HepG2 (cell line): ENCODE data around the gene FLT3LG. TPM values are rescaled to one million over a fixed set of nuclear protein-coding genes. Genes with fewer than 3 reads are reported as not detected.

Source experiments
- ARNT2 ChIP-seq: sonication (generic); formaldehyde crosslinking; IDR thresholded peaks from 2 replicates; pipeline ENCODE4 v1.8.0; 2022; ENCODE audit warnings: mild to moderate bottlenecking, low read depth, missing genetic modification reagents, moderate library complexity
- CBX2 ChIP-seq, 2 experiments: fragments of 200-600 bp in 1 of 2; sonication (generic); formaldehyde crosslinking in 1 of 2; IDR thresholded peaks; 2 replicates each; pipeline versions ENCODE4 v1.7.0 to v1.8.1; 2018 to 2022; ENCODE audit warnings: low read depth in 2 of 2, low read length in 1 of 2, mild to moderate bottlenecking in 1 of 2, missing genetic modification reagents in 1 of 2
- EED ChIP-seq: sonication (generic); formaldehyde crosslinking; IDR thresholded peaks from 2 replicates; pipeline ENCODE4 v1.5.0; 2020; ENCODE audit warnings: mild to moderate bottlenecking, missing genetic modification reagents
- ETV6 ChIP-seq: sonication (generic); formaldehyde crosslinking; conservative IDR thresholded peaks from 2 replicates; pipeline ENCODE4 v1.4.0; 2020; ENCODE audit warnings: missing genetic modification reagents
- FOXP1 ChIP-seq, 2 experiments: fragments of 450-650 bp in 1 of 2; IDR thresholded peaks; 2 replicates each; pipeline ENCODE4 v1.6.1; 2017 to 2018; ENCODE audit warnings: antibody characterized with exemption in 1 of 2
- HDAC2 ChIP-seq: sonication (generic); formaldehyde crosslinking; IDR thresholded peaks from 2 replicates; pipeline ENCODE4 v1.4.0; 2020; ENCODE audit warnings: missing genetic modification reagents
- KLF11 ChIP-seq: IDR thresholded peaks from 2 replicates; pipeline ENCODE4 v1.6.1; 2016; ENCODE audit warnings: missing compliant biosample characterization
- NBN ChIP-seq: fragments of 450-650 bp; conservative IDR thresholded peaks from 2 replicates; pipeline ENCODE4 v1.6.1; 2017
- RCOR2 ChIP-seq: IDR thresholded peaks from 2 replicates; pipeline ENCODE4 v1.6.1; 2016; ENCODE audit warnings: missing biosample characterization, missing genetic modification reagents
- SIN3A ChIP-seq: IDR thresholded peaks from 2 replicates; pipeline ENCODE4 v1.6.1; 2011; ENCODE audit warnings: low read depth, mild to moderate bottlenecking, control low read depth, low read length, borderline replicate concordance
- SP1 ChIP-seq, 2 experiments: fragments of 450-650 bp in 1 of 2; sonication (generic) in 1 of 2; formaldehyde crosslinking in 1 of 2; IDR thresholded peaks; 2 replicates each; pipeline versions ENCODE4 v1.4.0 to v1.6.1; 2016 to 2020; ENCODE audit warnings: missing genetic modification reagents in 1 of 2
- THAP11 ChIP-seq: IDR thresholded peaks from 2 replicates; pipeline ENCODE4 v1.6.1; 2016; ENCODE audit warnings: missing biosample characterization, missing genetic modification reagents
- TRIM24 ChIP-seq: sonication (generic); formaldehyde crosslinking; IDR thresholded peaks from 2 replicates; pipeline ENCODE4 v1.8.0; 2022; ENCODE audit warnings: mild to moderate bottlenecking, missing genetic modification reagents
- ZFX ChIP-seq: sonication (generic); formaldehyde crosslinking; IDR thresholded peaks from 2 replicates; pipeline ENCODE4 v1.4.0; 2020; ENCODE audit warnings: mild to moderate bottlenecking, low read depth, missing genetic modification reagents, moderate library complexity
- ZNF350 ChIP-seq: sonication (generic); formaldehyde crosslinking; IDR thresholded peaks from 2 replicates; pipeline ENCODE4 v1.4.0; 2020; ENCODE audit warnings: mild to moderate bottlenecking, low read depth, missing genetic modification reagents, borderline replicate concordance
- ZNF382 ChIP-seq: sonication (generic); formaldehyde crosslinking; IDR thresholded peaks from 2 replicates; pipeline ENCODE4 v1.5.0; 2020; ENCODE audit warnings: missing genetic modification reagents, mild to moderate bottlenecking, borderline replicate concordance
- ZNF543 ChIP-seq: sonication (generic); formaldehyde crosslinking; IDR thresholded peaks from 2 replicates; pipeline ENCODE4 v1.4.0; 2020; ENCODE audit warnings: mild to moderate bottlenecking, missing genetic modification reagents
- ZNF703 ChIP-seq: sonication (generic); formaldehyde crosslinking; IDR thresholded peaks from 2 replicates; pipeline ENCODE4 v1.5.1; 2020; ENCODE audit warnings: missing genetic modification reagents, mild to moderate bottlenecking, moderate library complexity, borderline replicate concordance
- ZNF761 ChIP-seq: sonication (generic); formaldehyde crosslinking; conservative IDR thresholded peaks from 2 replicates; pipeline ENCODE4 v1.4.0; 2020; ENCODE audit warnings: mild to moderate bottlenecking, missing genetic modification reagents
- ZNF776 ChIP-seq: sonication (generic); formaldehyde crosslinking; IDR thresholded peaks from 2 replicates; pipeline ENCODE4 v1.4.0; 2020; ENCODE audit warnings: mild to moderate bottlenecking, missing genetic modification reagents
- ZNF83 ChIP-seq: sonication (generic); formaldehyde crosslinking; IDR thresholded peaks from 2 replicates; pipeline ENCODE4 v1.4.0; 2020; ENCODE audit warnings: missing genetic modification reagents, mild to moderate bottlenecking, borderline replicate concordance
- polyA plus RNA-seq, 8 experiments: library from polyadenylated mRNA; depleted of rRNA in 3 of 8; stranded (reverse) in 7 of 8; unstranded in 1 of 8; fragments of >200 nt; fragmentation: Illumina TruSeq in 4 of 8; extraction: Trizol in 4 of 8; gene quantifications; 2 replicates each; pipeline versions ENCODE4 v1.2.1 to v1.2.3, GENCODE V29; 2011 to 2016; ENCODE audit warnings: low read depth in 4 of 8, missing spikeins in 1 of 8, mixed read lengths in 1 of 8; ENCODE audit not compliant: insufficient read depth in 1 of 8
- total RNA-seq, 5 experiments: library from RNA; depleted of rRNA; stranded (reverse); fragments of >200 nt; fragmentation: Illumina TruSeq; extraction: Trizol; gene quantifications; 2 replicates each; pipeline ENCODE4 v1.2.3, GENCODE V29; 2016; ENCODE audit warnings: low read depth in 1 of 5
- TF ChIP-seq, protein P1 (sequence below): sonication (generic); formaldehyde crosslinking; IDR thresholded peaks from 2 replicates; pipeline ENCODE4 v1.4.0; 2020; ENCODE audit warnings: missing genetic modification reagents
- TF ChIP-seq, protein P2 (sequence below): sonication (generic); formaldehyde crosslinking; IDR thresholded peaks from 2 replicates; pipeline ENCODE4 v1.5.1; 2020; ENCODE audit warnings: mild to moderate bottlenecking, missing genetic modification reagents, moderate library complexity
- TF ChIP-seq, protein P3 (sequence below): IDR thresholded peaks from 2 replicates; pipeline ENCODE4 v1.6.1; 2016; ENCODE audit warnings: low read depth
- TF ChIP-seq, protein P4 (sequence below): sonication (generic); formaldehyde crosslinking; IDR thresholded peaks from 2 replicates; pipeline ENCODE4 v1.8.0; 2022; ENCODE audit warnings: missing genetic modification reagents, mild to moderate bottlenecking, borderline replicate concordance

Gene FLT3LG
- total and polyA plus RNA-seq, 2 of the 13 experiments (the other 11 are each of a cell fraction or from before 2014, with no cell fraction given) = 1.5 to 2.6 TPM

DNA sequence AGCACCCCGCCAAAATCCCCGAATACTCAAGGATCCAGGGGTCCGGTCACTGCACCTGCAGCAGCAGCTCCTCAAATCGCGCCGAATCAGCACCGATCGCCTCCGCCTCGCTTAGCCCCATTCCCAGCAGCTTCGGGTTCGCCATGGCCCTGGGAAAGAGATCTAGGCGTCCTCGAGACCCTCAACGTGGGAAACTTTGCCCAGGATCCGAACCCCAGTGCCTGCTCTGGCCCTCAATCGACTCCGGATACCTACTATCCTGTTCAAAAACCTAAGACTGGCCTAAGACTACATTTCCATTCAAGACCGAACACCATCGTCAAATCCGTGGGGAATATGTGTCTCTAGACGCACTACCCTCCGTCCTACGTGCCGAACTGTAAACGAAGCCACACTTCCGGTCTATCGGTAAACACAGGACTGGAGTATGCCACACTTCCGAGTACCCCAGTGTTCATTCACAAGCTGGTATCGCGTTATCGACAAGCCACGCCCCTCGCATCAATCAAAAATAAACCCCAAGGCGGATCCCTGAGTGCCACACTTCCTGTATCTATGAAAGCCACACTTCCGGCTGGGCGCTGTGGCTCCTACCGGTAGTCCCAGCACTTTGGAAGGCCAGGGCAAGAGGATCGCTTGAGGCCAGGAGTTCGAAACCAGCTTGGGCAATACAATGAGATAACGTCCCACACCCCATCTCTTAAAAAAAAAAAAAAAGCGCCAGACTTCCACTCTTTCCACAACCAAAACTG lies 22.4 kb upstream of the FLT3LG start, which contains the start of gene PIH1D1 (continued):
- TF ChIP-seq EED (0 out of 2 replicates have a peak, but pooled peaks have one; percentile 45), KLF11 (CRISPR knock-in tag) (no peak), ZNF382 (CRISPR knock-in tag) (no peak), RCOR2 (CRISPR knock-in tag) (peak; percentile 80), CBX2 (IDR thresholded peaks at IDR 0.05; ENCODE audit: low read depth, low read length) (no peak), CBX2 (CRISPR knock-in tag; IDR thresholded peaks at IDR 0.05; ENCODE audit: low read depth) (no peak), SP1 (IDR thresholded peaks at IDR 0.05) (no peak), SP1 (CRISPR knock-in tag; IDR thresholded peaks at IDR 0.05) (peak; percentile 75), THAP11 (CRISPR knock-in tag) (peak; percentile 94), NBN (no peak), HDAC2 (CRISPR knock-in tag) (peak; percentile 46; the same call in 1 of the 2 replicates), ARNT2 (CRISPR knock-in tag) (peak; percentile 64; the same call in 1 of the 2 replicates), TRIM24 (CRISPR knock-in tag) (no peak), ZFX (CRISPR knock-in tag) (peak; percentile 72; the same call in 1 of the 2 replicates), ETV6 (peak; percentile 66; the same call in 1 of the 2 replicates), ZNF83 (no peak), ZNF543 (peak; percentile 11; the same call in 1 of the 2 replicates), FOXP1 (IDR thresholded peaks at IDR 0.05) (peak; percentile 89), FOXP1 (CRISPR knock-in tag; IDR thresholded peaks at IDR 0.05) (peak; percentile 77), ZNF761 (CRISPR knock-in tag) (0 out of 2 replicates have a peak, but pooled peaks have one; percentile 47), ZNF703 (CRISPR knock-in tag) (no peak), ZNF776 (CRISPR knock-in tag) (no peak), SIN3A (peak; percentile 94; the same call in 1 of the 2 replicates), ZNF350 (peak; percentile 70)
- TF ChIP-seq, protein P1, sequence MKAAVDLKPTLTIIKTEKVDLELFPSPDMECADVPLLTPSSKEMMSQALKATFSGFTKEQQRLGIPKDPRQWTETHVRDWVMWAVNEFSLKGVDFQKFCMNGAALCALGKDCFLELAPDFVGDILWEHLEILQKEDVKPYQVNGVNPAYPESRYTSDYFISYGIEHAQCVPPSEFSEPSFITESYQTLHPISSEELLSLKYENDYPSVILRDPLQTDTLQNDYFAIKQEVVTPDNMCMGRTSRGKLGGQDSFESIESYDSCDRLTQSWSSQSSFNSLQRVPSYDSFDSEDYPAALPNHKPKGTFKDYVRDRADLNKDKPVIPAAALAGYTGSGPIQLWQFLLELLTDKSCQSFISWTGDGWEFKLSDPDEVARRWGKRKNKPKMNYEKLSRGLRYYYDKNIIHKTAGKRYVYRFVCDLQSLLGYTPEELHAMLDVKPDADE (CRISPR knock-in tag) = no peak
- TF ChIP-seq, protein P2, sequence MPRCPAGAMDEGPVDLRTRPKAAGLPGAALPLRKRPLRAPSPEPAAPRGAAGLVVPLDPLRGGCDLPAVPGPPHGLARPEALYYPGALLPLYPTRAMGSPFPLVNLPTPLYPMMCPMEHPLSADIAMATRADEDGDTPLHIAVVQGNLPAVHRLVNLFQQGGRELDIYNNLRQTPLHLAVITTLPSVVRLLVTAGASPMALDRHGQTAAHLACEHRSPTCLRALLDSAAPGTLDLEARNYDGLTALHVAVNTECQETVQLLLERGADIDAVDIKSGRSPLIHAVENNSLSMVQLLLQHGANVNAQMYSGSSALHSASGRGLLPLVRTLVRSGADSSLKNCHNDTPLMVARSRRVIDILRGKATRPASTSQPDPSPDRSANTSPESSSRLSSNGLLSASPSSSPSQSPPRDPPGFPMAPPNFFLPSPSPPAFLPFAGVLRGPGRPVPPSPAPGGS (CRISPR knock-in tag) = peak; percentile 38; the same call in 1 of the 2 replicates
- TF ChIP-seq, protein P3, sequence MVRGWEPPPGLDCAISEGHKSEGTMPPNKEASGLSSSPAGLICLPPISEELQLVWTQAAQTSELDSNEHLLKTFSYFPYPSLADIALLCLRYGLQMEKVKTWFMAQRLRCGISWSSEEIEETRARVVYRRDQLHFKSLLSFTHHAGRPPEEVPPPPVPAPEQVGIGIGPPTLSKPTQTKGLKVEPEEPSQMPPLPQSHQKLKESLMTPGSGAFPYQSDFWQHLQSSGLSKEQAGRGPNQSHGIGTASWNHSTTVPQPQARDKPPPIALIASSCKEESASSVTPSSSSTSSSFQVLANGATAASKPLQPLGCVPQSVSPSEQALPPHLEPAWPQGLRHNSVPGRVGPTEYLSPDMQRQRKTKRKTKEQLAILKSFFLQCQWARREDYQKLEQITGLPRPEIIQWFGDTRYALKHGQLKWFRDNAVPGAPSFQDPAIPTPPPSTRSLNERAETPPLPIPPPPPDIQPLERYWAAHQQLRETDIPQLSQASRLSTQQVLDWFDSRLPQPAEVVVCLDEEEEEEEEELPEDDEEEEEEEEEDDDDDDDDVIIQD = 0 out of 2 replicates have a peak, but pooled peaks have one; percentile 36
- TF ChIP-seq, protein P4, sequence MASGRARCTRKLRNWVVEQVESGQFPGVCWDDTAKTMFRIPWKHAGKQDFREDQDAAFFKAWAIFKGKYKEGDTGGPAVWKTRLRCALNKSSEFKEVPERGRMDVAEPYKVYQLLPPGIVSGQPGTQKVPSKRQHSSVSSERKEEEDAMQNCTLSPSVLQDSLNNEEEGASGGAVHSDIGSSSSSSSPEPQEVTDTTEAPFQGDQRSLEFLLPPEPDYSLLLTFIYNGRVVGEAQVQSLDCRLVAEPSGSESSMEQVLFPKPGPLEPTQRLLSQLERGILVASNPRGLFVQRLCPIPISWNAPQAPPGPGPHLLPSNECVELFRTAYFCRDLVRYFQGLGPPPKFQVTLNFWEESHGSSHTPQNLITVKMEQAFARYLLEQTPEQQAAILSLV (CRISPR knock-in tag) = peak; percentile 64
